Right renal pelvis (tissue), 4 donors: ENCODE results near the gene OR4K15. TPM values are rescaled to one million over a fixed set of nuclear protein-coding genes. Genes with fewer than 3 reads are reported as not detected.
"Not testable (repeated sequence)": the region's sequence is repeated elsewhere in the genome, so short reads cannot be mapped to it uniquely, and the experiment has no call there.

Source experiments
- DNase-seq, 4 donors: peaks; one replicate each; pipeline ENCODE4 v3.0.0-alpha.2; 2013; ENCODE audit warnings: low read depth in 4 of 4, low spot score in 3 of 4, missing footprints in 1 of 4
- polyA plus RNA-seq, 4 donors: library from polyadenylated mRNA; unstranded; fragments of 120-200 nt; gene quantifications; one replicate each; pipeline ENCODE4 v1.2.1, GENCODE V29; 2013; ENCODE audit not compliant: insufficient read length in 4 of 4

Gene OR4K15
- polyA plus RNA-seq, result not detected

GRCh38 chr14:19975291-19975690 is at the start of gene OR4K15:
OR4K15 (plus strand) TSS chr14:19975591; CDS start chr14:19975591, 0 bp downstream.
- DNase-seq, result no peak

- no peak for DNase-seq
These were observed 44.8 kb upstream of the OR4K15 start, which contains the start of gene OR4K1 for GRCh38 chr14:19930617-19931016. OR4K1 (plus strand) TSS chr14:19930917; CDS start chr14:19935667, 4,750 bp downstream.

GRCh38 chr14:19941668-19942067 is 33.7 kb upstream of the OR4K15 start:
- DNase-seq, result no peak

GRCh38 chr14:19947413-19948090 is 27.8 kb upstream of the OR4K15 start:
- no peak for DNase-seq

GRCh38 chr14:19949218-19949617 is 26.2 kb upstream of the OR4K15 start:
- DNase-seq, result no peak

- not testable (repeated sequence) for DNase-seq
These were observed 5.7 kb upstream of the OR4K15 start for GRCh38 chr14:19969735-19970134.

GRCh38 chr14:19974844-19975243 is 547 bp upstream of the OR4K15 start:
- no peak for DNase-seq

GRCh38 chr14:19993438-19993837 is 18.0 kb downstream of the OR4K15 start:
- no peak for DNase-seq

GRCh38 chr14:20001863-20002262 is 26.5 kb downstream of the OR4K15 start, which contains the start of gene OR4Q2:
OR4Q2 (plus strand) TSS chr14:20002163.
- no peak for DNase-seq

- DNase-seq, result no peak
These were observed 26.9 kb downstream of the OR4K15 start for GRCh38 chr14:20002319-20002718.

- no peak for DNase-seq
These were observed 32.8 kb downstream of the OR4K15 start for GRCh38 chr14:20008156-20008555.

- no peak for DNase-seq
These were observed 44.0 kb downstream of the OR4K15 start, which contains the start of gene OR4K14 for GRCh38 chr14:20019257-20019865. OR4K14 (minus strand) TSS chr14:20019307; CDS start chr14:20015193, 4,114 bp downstream.

Other genes starting within 250 kb of the OR4K15 start
- not detected for gene OR4Q3, start 232.0 kb upstream of the OR4K15 start, polyA plus RNA-seq
- gene OR4M1, start 202.1 kb upstream of the OR4K15 start, polyA plus RNA-seq, result not detected
- not detected for gene OR4N2, start 171.8 kb upstream of the OR4K15 start, polyA plus RNA-seq
- gene OR4K2, start 100.4 kb upstream of the OR4K15 start, polyA plus RNA-seq, result under 1 TPM in 1 of 4 donors, not detected in 3; 0.01 TPM
- not detected for gene OR4K5, start 55.0 kb upstream of the OR4K15 start, polyA plus RNA-seq
- gene OR4K1, start 44.7 kb upstream of the OR4K15 start, polyA plus RNA-seq, result not detected
- gene OR4Q2, start 26.6 kb downstream of the OR4K15 start, polyA plus RNA-seq, result not detected
- gene OR4K14, start 43.7 kb downstream of the OR4K15 start, polyA plus RNA-seq, result not detected
- under 1 TPM in 1 of 4 donors, not detected in 3; 0.01 TPM for gene OR4K13, start 60.4 kb downstream of the OR4K15 start, polyA plus RNA-seq
- not detected for gene OR4L1, start 84.5 kb downstream of the OR4K15 start, polyA plus RNA-seq
- gene OR4K17, start 135.1 kb downstream of the OR4K15 start, polyA plus RNA-seq, result under 1 TPM in 3 of 4 donors, not detected in 1; 0.03 to 0.04 (median 0.04) TPM
- gene OR4N5, start 163.2 kb downstream of the OR4K15 start, polyA plus RNA-seq, result not detected
- gene OR11G2, start 215.3 kb downstream of the OR4K15 start, polyA plus RNA-seq, result under 1 TPM in 1 of 4 donors, not detected in 3; 0.03 TPM
- gene OR11H6, start 248.1 kb downstream of the OR4K15 start, polyA plus RNA-seq, result not detected